ENCODE data around the gene CES5A. TPM values are rescaled to one million over a fixed set of nuclear protein-coding genes. Genes with fewer than 3 reads are reported as not detected.
"Not testable (repeated sequence)": the region's sequence is repeated elsewhere in the genome, so short reads cannot be mapped to it uniquely, and the experiment has no call there.

Gene CES5A
- total RNA-seq, 1 experiment from 2014 or later = not detected

- no peak for DNase-seq (ENCODE audit: low read depth)
Observed at GRCh38 chr16:55873122-55873521, 2.1 kb downstream of the CES5A start.

GRCh38 chr16:55872130-55872529 is 3.0 kb downstream of the CES5A start:
- no peak for DNase-seq (ENCODE audit: low read depth)

GRCh38 chr16:55871411-55872038 is 3.6 kb downstream of the CES5A start:
- no peak for DNase-seq (ENCODE audit: low read depth)

GRCh38 chr16:55868980-55869379 is 6.2 kb downstream of the CES5A start:
- no peak for DNase-seq (ENCODE audit: low read depth)

GRCh38 chr16:55868137-55868536 is 7.0 kb downstream of the CES5A start:
- no peak for DNase-seq (ENCODE audit: low read depth)

GRCh38 chr16:55861288-55861687 is 13.9 kb downstream of the CES5A start:
- DNase-seq (ENCODE audit: low read depth) = no peak

GRCh38 chr16:55857650-55858049 is 17.5 kb downstream of the CES5A start:
- DNase-seq (ENCODE audit: low read depth) = not testable (repeated sequence)

- no peak for DNase-seq (ENCODE audit: low read depth)
Observed at GRCh38 chr16:55856950-55857349, 18.2 kb downstream of the CES5A start.

GRCh38 chr16:55853114-55853513 is 22.1 kb downstream of the CES5A start:
- peak; percentile 39 for DNase-seq (ENCODE audit: low read depth)

GRCh38 chr16:55849536-55849935 is 25.6 kb downstream of the CES5A start:
- no peak for DNase-seq (ENCODE audit: low read depth)

GRCh38 chr16:55846598-55847346 is 28.4 kb downstream of the CES5A start:
- DNase-seq (ENCODE audit: low read depth) = no peak

GRCh38 chr16:55843105-55843395 is 32.1 kb downstream of the CES5A start:
- no peak for DNase-seq (ENCODE audit: low read depth)

GRCh38 chr16:55842369-55843104 is 32.6 kb downstream of the CES5A start:
- DNase-seq (ENCODE audit: low read depth) = peak; percentile 42

- DNase-seq (ENCODE audit: low read depth) = no peak
Observed at GRCh38 chr16:55839115-55839514, 36.1 kb downstream of the CES5A start.

- no peak for DNase-seq (ENCODE audit: low read depth)
Observed at GRCh38 chr16:55836158-55836611, 39.0 kb downstream of the CES5A start.

GRCh38 chr16:55835581-55835980 is 39.6 kb downstream of the CES5A start:
- peak; percentile 6 for DNase-seq (ENCODE audit: low read depth)

GRCh38 chr16:55835173-55835572 is 40.0 kb downstream of the CES5A start:
- not testable (repeated sequence) for DNase-seq (ENCODE audit: low read depth)

- no peak for DNase-seq (ENCODE audit: low read depth)
Observed at GRCh38 chr16:55834049-55834448, 41.1 kb downstream of the CES5A start.

- DNase-seq (ENCODE audit: low read depth) = no peak
Observed at GRCh38 chr16:55832773-55833691, 42.1 kb downstream of the CES5A start, which contains the start of gene CES1. TSS of gene CES1 (minus strand) at chr16:55833096. CDS start at chr16:55833055, 41 bp downstream.

- DNase-seq (ENCODE audit: low read depth) = no peak
Observed at GRCh38 chr16:55832425-55832772, 42.8 kb downstream of the CES5A start.

- no peak for DNase-seq (ENCODE audit: low read depth)
Observed at GRCh38 chr16:55830658-55831294, 44.4 kb downstream of the CES5A start.

Measured in RPMI7951 (cell line).